Measurements from ENCODE around the gene TRIO. TPM values are rescaled to one million over a fixed set of nuclear protein-coding genes. Genes with fewer than 3 reads are reported as not detected.

TRIO gene
- total RNA-seq, 1 experiment from 2014 or later: 88.8 TPM

DNA sequence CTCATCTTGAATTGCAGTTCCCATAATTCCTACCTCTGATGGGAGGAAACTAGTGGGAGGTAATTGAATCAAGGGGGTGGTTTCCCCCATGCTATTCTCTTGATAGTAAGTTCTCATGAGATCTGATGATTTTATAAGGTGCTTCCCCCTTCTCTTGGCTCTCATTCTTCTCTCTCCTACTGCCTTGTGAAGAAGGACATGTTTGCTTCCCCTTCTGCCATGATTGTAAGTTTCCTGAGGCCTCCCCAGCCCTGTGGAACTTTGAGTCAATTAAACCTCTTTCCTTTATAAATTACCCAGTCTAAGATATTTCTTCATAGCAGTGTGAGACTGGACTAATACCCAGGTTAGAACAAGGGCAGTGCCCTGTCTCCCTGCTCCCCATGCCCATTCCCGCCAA lies 7.5 kb upstream of the TRIO start:
- Mint-ChIP-seq H3K36me3 (no peaks in the 10 kb centered on the region; the same call in 1 of the 2 replicates), H3K9me3 (peaks cover 17% of the 10 kb centered on the region), H3K4me1 (no peaks in the 10 kb centered on the region), H3K27ac (no peak overlapping the region), H3K4me3 (no peak overlapping the region), H3K27me3 (ENCODE audit: low read depth) (no peaks in the 10 kb centered on the region; the same call in 1 of the 2 replicates)
- DNase-seq (ENCODE audit: low spot score): no peak
- CTCF ChIA-PET: no interaction called here
- POLR2A ChIA-PET: no interaction called here
- TF ChIP-seq ZNF263 (CRISPR knock-in tag; IDR thresholded peaks at IDR 0.05; ENCODE audit: low read depth) (no peak), TCF7 (CRISPR knock-in tag; IDR thresholded peaks at IDR 0.05; ENCODE audit: low read depth) (no peak), NFATC4 (CRISPR knock-in tag; IDR thresholded peaks at IDR 0.05) (no peak), ATF1 (CRISPR knock-in tag; IDR thresholded peaks at IDR 0.05) (no peak), IRF2 (CRISPR knock-in tag; IDR thresholded peaks at IDR 0.05; ENCODE audit: borderline replicate concordance, low read depth) (no peak), RORB (CRISPR knock-in tag; IDR thresholded peaks at IDR 0.05) (no peak), ESRRA (CRISPR knock-in tag; IDR thresholded peaks at IDR 0.05; ENCODE audit: borderline replicate concordance) (no peak), CREM (CRISPR knock-in tag; IDR thresholded peaks at IDR 0.05) (no peak), ZNF671 (CRISPR knock-in tag; IDR thresholded peaks at IDR 0.05) (no peak), ZNF138 (CRISPR knock-in tag; conservative IDR thresholded peaks at IDR 0.05) (no peak), NFE2L1 (CRISPR knock-in tag; IDR thresholded peaks at IDR 0.05) (no peak), ZNF219 (CRISPR knock-in tag; IDR thresholded peaks at IDR 0.05; ENCODE audit: borderline replicate concordance) (no peak)
- TF ChIP-seq, protein P1, sequence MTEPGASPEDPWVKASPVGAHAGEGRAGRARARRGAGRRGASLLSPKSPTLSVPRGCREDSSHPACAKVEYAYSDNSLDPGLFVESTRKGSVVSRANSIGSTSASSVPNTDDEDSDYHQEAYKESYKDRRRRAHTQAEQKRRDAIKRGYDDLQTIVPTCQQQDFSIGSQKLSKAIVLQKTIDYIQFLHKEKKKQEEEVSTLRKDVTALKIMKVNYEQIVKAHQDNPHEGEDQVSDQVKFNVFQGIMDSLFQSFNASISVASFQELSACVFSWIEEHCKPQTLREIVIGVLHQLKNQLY (CRISPR knock-in tag; IDR thresholded peaks at IDR 0.05): no peak
- ATAC-seq: no peak

DNA sequence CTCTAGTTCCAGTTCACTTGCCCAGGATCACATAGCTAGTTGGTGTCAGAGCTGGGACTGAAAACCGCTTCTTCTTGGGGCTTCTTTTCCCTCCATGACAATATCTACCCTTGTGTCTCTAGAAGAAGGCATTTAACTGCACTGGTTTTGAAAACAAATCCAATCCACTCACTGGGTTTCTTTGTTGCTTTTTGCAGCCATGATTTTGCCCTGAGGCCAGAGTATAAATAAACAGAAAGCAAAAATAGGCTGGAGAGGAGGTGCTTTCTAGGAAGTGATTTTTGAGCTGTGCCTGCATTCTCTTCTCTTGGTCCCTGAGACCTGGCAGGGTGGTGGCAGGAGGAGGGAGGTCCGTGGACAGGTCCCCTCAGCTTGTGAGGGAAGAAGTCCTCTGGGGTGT lies 6.9 kb upstream of the TRIO start:
- DNase-seq (ENCODE audit: low spot score) (no peak), ATAC-seq (no peak)
- peaks cover 2% of the 10 kb centered on the region for H3K4me1 Mint-ChIP-seq
- H3K9me3 Mint-ChIP-seq: peaks cover 17% of the 10 kb centered on the region
- ChIA-PET CTCF (interaction anchor here (1.2 kb wide), 1 partner anchor 123 kb away, joined by 4 read pairs; no protein-coding TSS in a partner anchor), POLR2A (no interaction called here)
- H3K36me3 Mint-ChIP-seq: no peaks in the 10 kb centered on the region; the same call in 1 of the 2 replicates
- no peak overlapping the region for H3K4me3 Mint-ChIP-seq
- no peaks in the 10 kb centered on the region; the same call in 1 of the 2 replicates for H3K27me3 Mint-ChIP-seq (ENCODE audit: low read depth)
- no peak overlapping the region for H3K27ac Mint-ChIP-seq
- TF ChIP-seq SOX15 (CRISPR knock-in tag; IDR thresholded peaks at IDR 0.05) (no peak), NR3C1 (CRISPR knock-in tag; conservative IDR thresholded peaks at IDR 0.05; ENCODE audit: low read depth) (no peak), TCF7 (CRISPR knock-in tag; IDR thresholded peaks at IDR 0.05; ENCODE audit: low read depth) (no peak), ZNF281 (CRISPR knock-in tag; IDR thresholded peaks at IDR 0.05) (no peak), ZNF425 (CRISPR knock-in tag; conservative IDR thresholded peaks at IDR 0.05) (no peak), ELF4 (CRISPR knock-in tag; IDR thresholded peaks at IDR 0.05; ENCODE audit: low read depth) (no peak), CBFB (CRISPR knock-in tag; IDR thresholded peaks at IDR 0.05; ENCODE audit: low read depth) (no peak)
- TF ChIP-seq, protein P2, sequence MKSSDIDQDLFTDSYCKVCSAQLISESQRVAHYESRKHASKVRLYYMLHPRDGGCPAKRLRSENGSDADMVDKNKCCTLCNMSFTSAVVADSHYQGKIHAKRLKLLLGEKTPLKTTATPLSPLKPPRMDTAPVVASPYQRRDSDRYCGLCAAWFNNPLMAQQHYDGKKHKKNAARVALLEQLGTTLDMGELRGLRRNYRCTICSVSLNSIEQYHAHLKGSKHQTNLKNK (CRISPR knock-in tag; IDR thresholded peaks at IDR 0.05): no peak
- TF ChIP-seq, protein P3, sequence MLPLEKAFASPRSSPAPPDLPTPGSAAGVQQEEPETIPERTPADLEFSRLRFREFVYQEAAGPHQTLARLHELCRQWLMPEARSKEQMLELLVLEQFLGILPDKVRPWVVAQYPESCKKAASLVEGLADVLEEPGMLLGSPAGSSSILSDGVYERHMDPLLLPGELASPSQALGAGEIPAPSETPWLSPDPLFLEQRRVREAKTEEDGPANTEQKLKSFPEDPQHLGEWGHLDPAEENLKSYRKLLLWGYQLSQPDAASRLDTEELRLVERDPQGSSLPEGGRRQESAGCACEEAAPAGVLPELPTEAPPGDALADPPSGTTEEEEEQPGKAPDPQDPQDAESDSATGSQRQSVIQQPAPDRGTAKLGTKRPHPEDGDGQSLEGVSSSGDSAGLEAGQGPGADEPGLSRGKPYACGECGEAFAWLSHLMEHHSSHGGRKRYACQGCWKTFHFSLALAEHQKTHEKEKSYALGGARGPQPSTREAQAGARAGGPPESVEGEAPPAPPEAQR (CRISPR knock-in tag; IDR thresholded peaks at IDR 0.05): no peak
- TF ChIP-seq, protein P4, sequence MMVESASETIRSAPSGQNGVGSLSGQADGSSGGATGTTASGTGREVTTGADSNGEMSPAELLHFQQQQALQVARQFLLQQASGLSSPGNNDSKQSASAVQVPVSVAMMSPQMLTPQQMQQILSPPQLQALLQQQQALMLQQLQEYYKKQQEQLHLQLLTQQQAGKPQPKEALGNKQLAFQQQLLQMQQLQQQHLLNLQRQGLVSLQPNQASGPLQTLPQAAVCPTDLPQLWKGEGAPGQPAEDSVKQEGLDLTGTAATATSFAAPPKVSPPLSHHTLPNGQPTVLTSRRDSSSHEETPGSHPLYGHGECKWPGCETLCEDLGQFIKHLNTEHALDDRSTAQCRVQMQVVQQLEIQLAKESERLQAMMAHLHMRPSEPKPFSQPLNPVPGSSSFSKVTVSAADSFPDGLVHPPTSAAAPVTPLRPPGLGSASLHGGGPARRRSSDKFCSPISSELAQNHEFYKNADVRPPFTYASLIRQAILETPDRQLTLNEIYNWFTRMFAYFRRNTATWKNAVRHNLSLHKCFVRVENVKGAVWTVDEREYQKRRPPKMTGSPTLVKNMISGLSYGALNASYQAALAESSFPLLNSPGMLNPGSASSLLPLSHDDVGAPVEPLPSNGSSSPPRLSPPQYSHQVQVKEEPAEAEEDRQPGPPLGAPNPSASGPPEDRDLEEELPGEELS (CRISPR knock-in tag; IDR thresholded peaks at IDR 0.05): no peak
- TF ChIP-seq, protein P5, sequence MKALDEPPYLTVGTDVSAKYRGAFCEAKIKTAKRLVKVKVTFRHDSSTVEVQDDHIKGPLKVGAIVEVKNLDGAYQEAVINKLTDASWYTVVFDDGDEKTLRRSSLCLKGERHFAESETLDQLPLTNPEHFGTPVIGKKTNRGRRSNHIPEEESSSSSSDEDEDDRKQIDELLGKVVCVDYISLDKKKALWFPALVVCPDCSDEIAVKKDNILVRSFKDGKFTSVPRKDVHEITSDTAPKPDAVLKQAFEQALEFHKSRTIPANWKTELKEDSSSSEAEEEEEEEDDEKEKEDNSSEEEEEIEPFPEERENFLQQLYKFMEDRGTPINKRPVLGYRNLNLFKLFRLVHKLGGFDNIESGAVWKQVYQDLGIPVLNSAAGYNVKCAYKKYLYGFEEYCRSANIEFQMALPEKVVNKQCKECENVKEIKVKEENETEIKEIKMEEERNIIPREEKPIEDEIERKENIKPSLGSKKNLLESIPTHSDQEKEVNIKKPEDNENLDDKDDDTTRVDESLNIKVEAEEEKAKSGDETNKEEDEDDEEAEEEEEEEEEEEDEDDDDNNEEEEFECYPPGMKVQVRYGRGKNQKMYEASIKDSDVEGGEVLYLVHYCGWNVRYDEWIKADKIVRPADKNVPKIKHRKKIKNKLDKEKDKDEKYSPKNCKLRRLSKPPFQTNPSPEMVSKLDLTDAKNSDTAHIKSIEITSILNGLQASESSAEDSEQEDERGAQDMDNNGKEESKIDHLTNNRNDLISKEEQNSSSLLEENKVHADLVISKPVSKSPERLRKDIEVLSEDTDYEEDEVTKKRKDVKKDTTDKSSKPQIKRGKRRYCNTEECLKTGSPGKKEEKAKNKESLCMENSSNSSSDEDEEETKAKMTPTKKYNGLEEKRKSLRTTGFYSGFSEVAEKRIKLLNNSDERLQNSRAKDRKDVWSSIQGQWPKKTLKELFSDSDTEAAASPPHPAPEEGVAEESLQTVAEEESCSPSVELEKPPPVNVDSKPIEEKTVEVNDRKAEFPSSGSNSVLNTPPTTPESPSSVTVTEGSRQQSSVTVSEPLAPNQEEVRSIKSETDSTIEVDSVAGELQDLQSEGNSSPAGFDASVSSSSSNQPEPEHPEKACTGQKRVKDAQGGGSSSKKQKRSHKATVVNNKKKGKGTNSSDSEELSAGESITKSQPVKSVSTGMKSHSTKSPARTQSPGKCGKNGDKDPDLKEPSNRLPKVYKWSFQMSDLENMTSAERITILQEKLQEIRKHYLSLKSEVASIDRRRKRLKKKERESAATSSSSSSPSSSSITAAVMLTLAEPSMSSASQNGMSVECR (CRISPR knock-in tag; IDR thresholded peaks at IDR 0.05; ENCODE audit: borderline replicate concordance): no peak
